IPS-18a (cell line): ENCODE data around the gene SLC16A5.
"Not testable (repeated sequence)": the region's sequence is repeated elsewhere in the genome, so short reads cannot be mapped to it uniquely, and the experiment has no call there.

Experiments used
- H3K27ac ChIP-seq: one replicate; pipeline ENCODE4 v1.5.1; 2013; ENCODE audit warnings: low read length
- H3K27me3 ChIP-seq: one replicate; pipeline ENCODE4 v1.6.1; 2013; ENCODE audit warnings: mild to moderate bottlenecking, low read length; ENCODE audit not compliant: control insufficient read depth, insufficient read depth
- H3K36me3 ChIP-seq: one replicate; pipeline ENCODE4 v1.6.1; 2013; ENCODE audit warnings: low read depth, low read length; ENCODE audit not compliant: control insufficient read depth
- H3K4me1 ChIP-seq: one replicate; pipeline ENCODE4 v1.6.1; 2013; ENCODE audit warnings: low read depth, low read length; ENCODE audit not compliant: control insufficient read depth
- H3K4me3 ChIP-seq: one replicate; pipeline ENCODE4 v1.5.1; 2013; ENCODE audit warnings: low read length
- H3K9ac ChIP-seq: one replicate; pipeline ENCODE4 v1.6.1; 2013; ENCODE audit warnings: mild to moderate bottlenecking, low read length, moderate library complexity
- H3K9me3 ChIP-seq: one replicate; pipeline ENCODE4 v1.6.1; 2013; ENCODE audit warnings: low read depth, low read length; ENCODE audit not compliant: control insufficient read depth

SLC16A5 gene

DNA sequence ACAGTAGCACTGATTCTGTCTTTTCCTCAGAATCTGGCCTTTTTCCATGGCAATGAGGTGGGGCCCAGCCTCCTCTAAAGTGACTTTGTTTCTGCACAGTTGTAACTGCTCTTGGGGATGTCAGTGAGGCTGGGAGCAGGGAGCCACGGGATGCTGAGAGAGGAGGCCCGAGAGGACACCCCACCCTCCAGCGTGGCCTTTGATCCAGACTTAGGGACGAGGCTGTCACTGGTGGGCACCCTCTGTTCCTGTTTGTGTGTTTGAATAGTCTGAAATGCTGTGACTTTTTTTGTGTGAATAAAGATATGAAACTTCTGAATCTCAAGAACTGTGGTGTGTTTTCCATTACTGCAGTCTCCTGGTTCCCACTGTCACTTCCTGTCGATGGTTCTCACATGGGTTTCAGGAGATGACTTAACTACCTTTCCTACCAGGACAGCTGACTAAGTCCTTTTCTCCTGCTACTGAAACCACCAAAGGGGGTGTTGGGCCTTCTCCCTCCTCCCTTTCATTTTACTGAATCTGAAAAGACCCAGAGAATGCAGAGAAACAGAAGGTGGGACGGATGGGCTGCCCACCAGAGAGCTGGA, 22.1 kb upstream of the SLC16A5 start:
- H3K4me1 ChIP-seq: no peaks in the 10 kb centered on the region
- H3K9ac ChIP-seq: no peak overlapping the region
- H3K27me3 ChIP-seq: no peaks in the 10 kb centered on the region
- no peaks in the 10 kb centered on the region for H3K9me3 ChIP-seq
- peaks cover 42% of the 10 kb centered on the region for H3K36me3 ChIP-seq
- no peak overlapping the region for H3K27ac ChIP-seq
- no peak overlapping the region for H3K4me3 ChIP-seq

- no peak overlapping the region for H3K4me3 ChIP-seq
- H3K27me3 ChIP-seq: no peaks in the 10 kb centered on the region
- H3K27ac ChIP-seq: no peak overlapping the region
- no peaks in the 10 kb centered on the region for H3K4me1 ChIP-seq
- H3K9me3 ChIP-seq: no peaks in the 10 kb centered on the region
- peaks cover 24% of the 10 kb centered on the region for H3K36me3 ChIP-seq
- H3K9ac ChIP-seq: no peak overlapping the region
These were observed 19.9 kb upstream of the SLC16A5 start for GRCh38 chr17:75067856-75068255.

DNA sequence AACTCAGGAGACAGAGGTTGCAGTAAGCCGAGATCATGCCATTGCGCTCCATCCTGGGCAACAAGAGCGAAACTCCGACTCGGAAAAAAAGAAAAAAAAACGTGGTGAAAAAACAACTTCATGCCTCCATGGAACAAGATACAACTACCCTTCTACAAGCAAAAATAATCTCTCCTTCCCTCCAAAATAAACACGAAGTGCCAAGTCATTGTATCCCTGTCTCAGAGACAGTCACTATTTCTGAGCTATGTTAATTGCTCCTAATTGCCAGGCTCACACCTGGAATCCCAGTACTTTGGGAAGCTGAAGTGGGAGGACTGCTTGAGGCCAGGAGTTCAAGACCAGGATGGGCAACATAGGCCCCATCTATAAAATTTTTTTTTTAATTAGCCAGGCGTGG, 19.0 kb upstream of the SLC16A5 start:
- Histone ChIP-seq H3K9me3 (no peaks in the 10 kb centered on the region), H3K4me1 (no peaks in the 10 kb centered on the region), H3K4me3 (no peak overlapping the region), H3K9ac (no peak overlapping the region), H3K36me3 (peaks cover 15% of the 10 kb centered on the region), H3K27ac (no peak overlapping the region), H3K27me3 (no peaks in the 10 kb centered on the region)

DNA sequence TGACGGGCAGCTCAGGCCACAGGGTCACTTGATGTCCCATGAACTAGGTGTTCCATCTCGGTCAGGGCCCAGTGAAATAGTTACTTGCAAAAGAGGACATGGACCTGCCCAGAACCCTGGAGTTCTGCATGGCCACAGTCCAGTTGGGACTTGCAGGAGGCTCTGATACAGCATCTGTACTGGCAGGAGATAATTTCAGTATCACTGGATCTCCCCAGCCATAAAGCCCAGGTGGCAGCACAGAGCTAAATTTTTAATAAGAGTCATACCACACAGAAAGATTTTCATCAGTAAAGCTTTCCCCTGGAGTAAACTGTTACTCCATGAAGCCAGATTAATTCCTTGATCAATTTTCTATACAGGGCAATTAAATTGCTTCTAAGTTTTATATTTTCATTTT, 18.0 kb upstream of the SLC16A5 start:
- H3K4me1 ChIP-seq: no peaks in the 10 kb centered on the region
- H3K9me3 ChIP-seq: no peaks in the 10 kb centered on the region
- H3K27me3 ChIP-seq: no peaks in the 10 kb centered on the region
- H3K4me3 ChIP-seq: no peak overlapping the region
- no peak overlapping the region for H3K9ac ChIP-seq
- H3K27ac ChIP-seq: no peak overlapping the region
- H3K36me3 ChIP-seq: peaks cover 5% of the 10 kb centered on the region

- H3K27me3 ChIP-seq, H3K36me3 ChIP-seq, H3K9me3 ChIP-seq, H3K4me3 ChIP-seq, H3K9ac ChIP-seq, H3K27ac ChIP-seq, H3K4me1 ChIP-seq: not testable (repeated sequence)
These were observed 16.1 kb upstream of the SLC16A5 start for GRCh38 chr17:75071478-75072271.

DNA sequence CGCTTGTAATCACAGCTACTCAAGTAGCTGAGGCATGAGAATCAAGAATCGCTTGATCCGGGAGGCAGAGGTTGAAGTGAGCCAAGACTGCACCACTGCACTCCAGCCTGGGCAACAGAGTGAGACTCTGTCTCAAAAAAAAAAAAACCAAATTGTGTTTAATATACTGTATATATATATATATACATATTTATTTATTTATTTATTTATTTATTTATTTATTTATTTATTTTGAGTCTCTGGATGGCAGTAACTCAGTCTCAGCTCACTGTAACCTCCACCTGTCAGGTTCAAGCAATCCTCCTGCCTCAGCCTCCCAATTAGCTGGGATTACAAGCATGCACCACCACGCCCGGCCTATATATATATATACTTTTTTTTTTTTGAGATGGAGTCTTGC, 14.8 kb upstream of the SLC16A5 start:
- H3K4me3 ChIP-seq, H3K27me3 ChIP-seq, H3K4me1 ChIP-seq, H3K36me3 ChIP-seq, H3K9ac ChIP-seq, H3K9me3 ChIP-seq, H3K27ac ChIP-seq: not testable (repeated sequence)

DNA sequence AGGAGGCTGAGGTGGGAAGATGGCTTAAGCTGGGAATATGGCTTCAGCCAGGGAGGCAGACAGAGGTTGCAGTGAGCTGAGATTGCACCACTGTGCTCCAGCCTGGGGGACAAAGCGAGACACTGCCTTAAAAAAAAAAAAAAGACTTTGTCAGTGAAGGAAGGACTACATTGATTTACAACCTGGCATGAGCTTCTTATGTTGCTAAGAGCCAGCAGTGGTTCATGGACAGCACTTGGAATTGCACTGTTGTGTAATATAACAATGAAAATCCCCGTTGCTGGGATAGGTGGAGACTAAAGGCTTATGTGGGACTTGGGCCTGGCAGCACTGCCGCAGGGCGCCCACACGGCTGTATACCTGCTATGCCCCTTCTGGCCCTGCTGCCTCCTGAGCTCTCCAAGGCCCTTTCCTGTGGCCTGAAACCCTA, 14.1 kb upstream of the SLC16A5 start:
- Histone ChIP-seq H3K4me3 (no peak overlapping the region), H3K27ac (no peak overlapping the region), H3K9me3 (no peaks in the 10 kb centered on the region), H3K27me3 (no peaks in the 10 kb centered on the region), H3K4me1 (peaks cover 3% of the 10 kb centered on the region), H3K36me3 (no peaks in the 10 kb centered on the region), H3K9ac (no peak overlapping the region)

DNA sequence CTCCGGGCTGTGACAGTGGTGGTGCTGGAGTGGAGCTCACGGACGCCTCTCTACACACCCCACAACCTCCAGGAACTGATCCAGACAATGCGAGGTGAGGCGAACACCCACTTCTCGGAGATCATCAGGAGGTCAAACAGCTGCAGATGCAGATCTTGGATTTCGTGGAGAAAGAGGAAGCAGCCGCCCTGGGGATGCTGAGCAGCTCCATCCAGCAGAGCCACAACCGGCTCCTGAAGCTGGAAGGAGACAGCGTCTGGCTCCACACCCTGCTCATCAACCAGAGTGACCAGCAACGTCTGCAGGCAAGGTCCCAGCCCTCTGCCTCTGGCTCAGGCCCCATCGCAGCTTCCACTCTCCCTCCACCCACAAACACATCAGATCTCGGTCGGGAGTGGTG, 13.2 kb upstream of the SLC16A5 start:
- Histone ChIP-seq H3K27ac (no peak overlapping the region), H3K36me3 (no peaks in the 10 kb centered on the region), H3K4me1 (peaks cover 3% of the 10 kb centered on the region), H3K9ac (no peak overlapping the region), H3K27me3 (no peaks in the 10 kb centered on the region), H3K4me3 (no peak overlapping the region), H3K9me3 (no peaks in the 10 kb centered on the region)

GRCh38 chr17:75075597-75076336, 12.0 kb upstream of the SLC16A5 start:
- H3K36me3 ChIP-seq: no peaks in the 10 kb centered on the region
- H3K9ac ChIP-seq: no peak overlapping the region
- H3K27me3 ChIP-seq: no peaks in the 10 kb centered on the region
- no peaks in the 10 kb centered on the region for H3K9me3 ChIP-seq
- H3K4me1 ChIP-seq: peaks cover 3% of the 10 kb centered on the region
- H3K27ac ChIP-seq: no peak overlapping the region
- no peak overlapping the region for H3K4me3 ChIP-seq

DNA sequence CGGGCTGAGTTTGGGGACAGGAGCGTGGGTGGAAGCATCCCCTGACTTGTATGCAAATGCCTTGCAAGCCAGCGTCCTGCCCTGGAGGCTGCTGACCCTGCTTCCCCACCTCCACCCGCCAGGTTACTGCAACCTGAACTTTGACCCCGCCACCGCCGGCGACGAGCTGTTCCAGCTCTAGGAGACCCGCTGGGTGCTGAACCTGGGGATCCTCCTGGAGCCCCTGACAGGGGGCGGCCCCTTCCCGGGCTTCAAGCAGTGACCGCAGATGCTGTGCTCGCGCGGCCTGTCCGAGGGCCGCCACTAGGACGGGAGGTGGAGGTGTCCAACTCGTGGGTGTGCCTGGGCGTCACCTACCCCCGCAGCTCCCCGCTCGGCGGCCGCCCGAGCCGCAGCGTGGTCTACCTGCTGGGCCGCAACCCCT, 10.7 kb upstream of the SLC16A5 start:
- no peak overlapping the region for H3K27ac ChIP-seq
- H3K9ac ChIP-seq: no peak overlapping the region

GRCh38 chr17:75077496-75078283, 10.1 kb upstream of the SLC16A5 start:
- Histone ChIP-seq H3K9ac (no peak overlapping the region), H3K27ac (no peak overlapping the region), H3K4me3 (no peak overlapping the region), H3K36me3 (no peaks in the 10 kb centered on the region), H3K9me3 (no peaks in the 10 kb centered on the region), H3K27me3 (no peaks in the 10 kb centered on the region), H3K4me1 (peaks cover 3% of the 10 kb centered on the region)

More for the DNA sequence above, 10.7 kb upstream of the SLC16A5 start:
- H3K4me1 ChIP-seq: peaks cover 3% of the 10 kb centered on the region
- H3K4me3 ChIP-seq: no peak overlapping the region
- no peaks in the 10 kb centered on the region for H3K36me3 ChIP-seq
- no peaks in the 10 kb centered on the region for H3K9me3 ChIP-seq
- no peaks in the 10 kb centered on the region for H3K27me3 ChIP-seq
